HG03571 (cell line): ENCODE results near the gene ZNF679.
"Not testable (repeated sequence)": the region's sequence is repeated elsewhere in the genome, so short reads cannot be mapped to it uniquely, and the experiment has no call there.

Experiments
- ATAC-seq: cut with Tn5 transposase; IDR thresholded peaks from one replicate; pipeline ENCODE4 v1.9.1; 2021; ENCODE audit not compliant: unreplicated experiment

Gene ZNF679

DNA sequence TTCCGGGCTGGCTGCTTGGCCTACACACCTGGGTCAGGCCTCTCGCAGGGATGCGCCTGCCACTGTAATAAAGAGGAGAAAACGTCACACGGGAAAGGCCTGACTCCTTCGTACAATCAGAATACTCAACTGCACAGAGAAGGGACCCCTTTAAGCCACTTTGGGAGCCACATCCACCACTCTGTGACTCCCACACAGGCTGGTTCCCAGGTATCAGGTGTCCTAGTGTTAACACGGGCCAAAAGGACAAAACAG is 79.7 kb downstream of the ZNF679 start:
- no peak for ATAC-seq

GRCh38 chr7:64310426-64310825 is 82.2 kb downstream of the ZNF679 start:
- no peak for ATAC-seq

- no peak for ATAC-seq
These were observed 84.6 kb downstream of the ZNF679 start for GRCh38 chr7:64312826-64313225.

DNA sequence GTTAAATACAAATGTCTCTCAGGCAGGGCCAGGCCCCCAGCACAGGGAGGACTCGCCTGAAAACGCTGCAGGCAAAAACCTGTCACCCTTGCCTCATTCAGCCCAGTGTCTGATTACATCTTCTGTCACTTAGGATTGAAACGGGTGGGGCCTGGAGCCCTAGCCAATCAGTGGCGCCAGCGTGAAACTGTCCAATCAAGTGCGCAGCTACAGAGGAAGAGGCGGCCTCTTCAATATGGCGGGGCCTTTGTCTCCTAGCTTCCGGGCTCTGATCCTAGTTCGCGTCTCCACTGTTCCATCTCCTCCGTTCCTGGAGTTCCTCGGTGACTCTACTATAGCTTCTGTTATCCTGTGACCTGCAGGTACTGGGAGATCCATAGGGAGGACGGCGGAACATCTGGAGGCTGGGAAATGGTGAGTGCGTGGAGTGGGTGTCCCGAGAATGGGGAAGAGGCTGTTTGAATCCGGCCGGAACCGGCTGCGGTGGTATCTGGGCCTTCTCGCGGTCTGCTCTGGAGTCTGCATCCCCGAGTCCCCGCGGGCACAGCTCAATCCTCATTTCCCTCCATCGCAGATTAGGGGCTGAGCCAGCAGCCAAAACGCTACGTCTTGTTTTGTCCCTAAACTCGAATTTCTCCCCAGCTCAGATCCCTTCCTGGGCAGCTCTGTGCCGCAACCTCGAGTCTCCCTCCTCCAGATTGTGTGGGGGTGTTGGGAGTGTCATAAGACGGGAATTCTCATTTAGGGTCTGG is 85.6 kb downstream of the ZNF679 start, which contains the start of gene ZNF736:
Gene ZNF736 (plus strand): TSS at position 222 of the 752 bp plus-strand sequence. CDS start 190 bp downstream, at position 412.
- ATAC-seq: peak; percentile 100

DNA sequence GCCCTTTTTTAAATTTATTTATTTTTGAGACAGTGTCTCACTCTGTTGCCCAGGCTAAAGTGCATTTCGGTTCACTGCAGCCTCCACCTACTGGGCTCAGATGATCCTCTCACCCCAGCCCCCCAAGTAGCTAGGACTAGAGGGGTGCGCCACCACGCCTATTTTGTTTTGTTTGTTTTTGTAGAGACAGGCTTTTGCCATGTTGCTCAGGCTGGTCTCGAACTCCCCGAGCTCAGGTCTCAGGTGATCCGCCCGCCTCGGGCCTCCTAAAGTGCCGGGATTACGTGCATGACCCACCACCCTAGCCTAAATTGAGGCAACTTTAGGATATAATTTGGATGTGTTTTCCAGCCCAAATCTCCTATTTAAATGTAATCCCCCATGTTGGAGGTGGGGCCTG is 86.3 kb downstream of the ZNF679 start:
- ATAC-seq: no peak

- not testable (repeated sequence) for ATAC-seq
These were observed 87.9 kb downstream of the ZNF679 start for GRCh38 chr7:64316031-64316742.
